Activated T-cell treated with anti-CD3 and anti-CD28 coated beads, Interleukin-2, amount 50 U/mL, for 24 hours (primary cell): ENCODE data around the gene TRHDE.

Experiments
- DNase-seq: peaks from one replicate; pipeline ENCODE4 v3.0.0-alpha.2; 2020
- H3K27ac Mint-ChIP-seq: 2 replicates; pipeline ENCODE4 v1.8.0; 2020; ENCODE audit warnings: mild to moderate bottlenecking, mixed read lengths
- H3K27me3 Mint-ChIP-seq: 2 replicates; pipeline ENCODE4 v1.8.0; 2020; ENCODE audit warnings: mixed read lengths
- H3K36me3 Mint-ChIP-seq: 2 replicates; pipeline ENCODE4 v1.8.0; 2020; ENCODE audit warnings: low read depth, mixed read lengths
- H3K4me1 Mint-ChIP-seq: 2 replicates; pipeline ENCODE4 v1.8.0; 2020; ENCODE audit warnings: low read depth, mixed read lengths
- H3K4me3 Mint-ChIP-seq: 2 replicates; pipeline ENCODE4 v1.8.0; 2020; ENCODE audit warnings: mild to moderate bottlenecking, moderate library complexity, mixed read lengths
- H3K9me3 Mint-ChIP-seq: 2 replicates; pipeline ENCODE4 v1.8.0; 2020; ENCODE audit warnings: mixed read lengths

The TRHDE gene

DNA sequence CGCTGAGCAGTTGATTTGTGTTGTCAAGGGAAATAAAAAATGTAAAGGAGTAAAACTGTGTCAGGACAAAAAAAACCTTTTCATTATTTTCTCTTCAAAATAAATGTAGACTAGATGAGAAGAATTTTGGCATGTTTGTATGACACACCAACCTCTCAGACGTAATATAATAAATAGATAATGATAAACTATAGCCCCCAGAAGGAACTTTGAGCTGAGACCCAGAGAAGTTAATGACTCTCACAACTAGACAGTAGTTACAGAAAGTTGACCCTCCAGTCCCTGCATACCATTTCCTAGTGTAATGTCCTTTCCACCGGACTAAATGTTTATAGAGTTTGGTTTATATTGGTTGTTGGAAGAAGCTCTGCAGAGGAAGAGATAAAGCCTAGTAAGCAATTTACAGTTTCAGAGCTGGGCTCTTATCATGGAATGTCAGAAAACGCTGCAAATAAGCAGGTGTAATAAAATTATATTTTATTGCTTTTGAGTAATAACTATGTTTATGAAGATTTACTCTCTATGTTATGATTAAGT is 97.3 kb downstream of the TRHDE start:
- DNase-seq: no peak
- Mint-ChIP-seq H3K36me3 (no peaks in the 10 kb centered on the region), H3K27me3 (no peaks in the 10 kb centered on the region), H3K9me3 (no peaks in the 10 kb centered on the region), H3K4me1 (no peaks in the 10 kb centered on the region), H3K27ac (no peak overlapping the region), H3K4me3 (no peak overlapping the region)

DNA sequence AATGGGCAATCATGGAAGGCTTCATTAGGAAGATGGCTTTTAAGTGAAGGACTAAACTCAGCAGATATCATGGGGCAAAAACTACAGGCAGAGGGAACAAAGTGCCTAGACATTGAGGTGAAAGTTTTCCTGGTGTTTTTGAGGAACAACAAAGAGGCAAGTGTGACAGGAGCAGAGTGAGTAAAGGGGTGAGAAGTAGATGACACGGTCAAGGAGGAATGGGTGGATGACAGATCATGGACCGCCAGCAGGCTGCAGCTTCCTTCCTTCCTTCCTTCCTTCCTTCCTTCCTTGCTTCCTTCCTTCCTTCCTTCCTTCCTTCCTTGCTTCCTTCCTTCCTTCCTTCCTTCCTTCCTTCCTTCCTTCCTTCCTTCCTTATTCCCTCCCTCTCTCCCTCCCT is 108.3 kb downstream of the TRHDE start:
- no peak for DNase-seq
- H3K27me3 Mint-ChIP-seq: no peaks in the 10 kb centered on the region
- H3K4me1 Mint-ChIP-seq: no peaks in the 10 kb centered on the region
- H3K4me3 Mint-ChIP-seq: no peak overlapping the region
- H3K27ac Mint-ChIP-seq: no peak overlapping the region
- H3K36me3 Mint-ChIP-seq: no peaks in the 10 kb centered on the region
- peaks cover 11% of the 10 kb centered on the region for H3K9me3 Mint-ChIP-seq

DNA sequence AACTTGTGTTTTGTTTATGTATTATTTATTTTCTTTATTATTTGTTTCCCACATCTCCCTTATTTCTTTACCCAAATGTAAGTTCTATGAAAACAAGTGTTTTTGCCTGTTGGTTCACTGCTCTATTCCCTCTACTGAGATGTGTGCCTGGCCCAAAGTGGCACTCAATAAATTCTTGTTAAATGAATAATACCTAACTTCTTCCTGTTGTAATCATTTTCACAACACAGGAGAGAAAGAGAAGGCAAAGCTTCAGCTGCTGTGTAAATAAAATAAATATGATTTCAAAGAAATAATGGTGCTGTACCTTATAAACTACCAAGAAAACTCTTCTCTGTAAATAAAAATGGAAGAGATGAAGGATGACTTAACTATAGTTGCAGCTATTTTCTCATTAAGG is 116.2 kb downstream of the TRHDE start:
- H3K4me1 Mint-ChIP-seq: no peaks in the 10 kb centered on the region
- no peak overlapping the region for H3K4me3 Mint-ChIP-seq
- H3K27me3 Mint-ChIP-seq: no peaks in the 10 kb centered on the region
- no peak for DNase-seq
- peaks cover 5% of the 10 kb centered on the region for H3K9me3 Mint-ChIP-seq
- H3K27ac Mint-ChIP-seq: no peak overlapping the region
- no peaks in the 10 kb centered on the region for H3K36me3 Mint-ChIP-seq

DNA sequence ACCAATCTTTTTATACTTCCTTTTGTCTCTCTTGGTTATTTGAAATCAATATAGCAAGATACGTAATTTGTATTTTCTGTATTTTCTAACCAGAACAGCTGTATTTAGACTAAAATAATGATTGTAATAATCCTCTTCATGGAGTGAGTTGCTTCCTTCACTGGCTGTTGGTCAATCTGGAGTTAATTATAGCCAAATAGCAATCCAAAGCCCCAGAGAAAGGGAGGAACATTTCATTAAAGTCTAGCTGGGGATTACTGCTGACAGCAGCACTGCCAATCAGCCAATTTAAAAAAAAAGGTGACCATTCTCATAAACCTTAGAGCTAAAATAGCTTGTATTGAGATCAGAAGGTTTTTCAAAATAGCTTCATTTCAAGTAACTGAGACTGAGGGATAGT is 118.0 kb downstream of the TRHDE start:
- H3K9me3 Mint-ChIP-seq: peaks cover 5% of the 10 kb centered on the region
- H3K36me3 Mint-ChIP-seq: no peaks in the 10 kb centered on the region
- no peak for DNase-seq
- no peak overlapping the region for H3K4me3 Mint-ChIP-seq
- no peaks in the 10 kb centered on the region for H3K27me3 Mint-ChIP-seq
- no peaks in the 10 kb centered on the region for H3K4me1 Mint-ChIP-seq
- H3K27ac Mint-ChIP-seq: no peak overlapping the region

DNA sequence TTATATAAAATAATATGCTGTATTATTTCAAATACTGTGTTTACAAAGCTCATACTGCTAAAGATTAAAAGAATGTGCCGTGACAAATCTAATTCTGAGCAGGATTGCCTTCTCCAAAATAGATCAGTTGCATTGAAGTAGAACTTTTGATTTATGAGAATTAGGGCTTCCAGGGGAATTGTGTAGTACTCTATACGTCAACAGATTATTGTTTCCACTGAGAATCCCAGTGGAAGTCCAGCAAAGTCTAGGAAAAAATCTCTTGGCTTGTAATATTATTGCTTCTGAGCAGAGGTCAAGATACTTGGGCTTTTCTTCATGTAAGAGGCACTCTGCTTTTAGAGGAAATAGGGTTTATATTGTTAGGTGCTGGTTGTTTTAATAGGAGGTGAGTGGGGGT is 133.9 kb downstream of the TRHDE start:
- Mint-ChIP-seq H3K27ac (no peak overlapping the region), H3K36me3 (no peaks in the 10 kb centered on the region), H3K9me3 (peaks cover 4% of the 10 kb centered on the region), H3K4me3 (no peak overlapping the region), H3K4me1 (no peaks in the 10 kb centered on the region), H3K27me3 (no peaks in the 10 kb centered on the region)
- DNase-seq: no peak

DNA sequence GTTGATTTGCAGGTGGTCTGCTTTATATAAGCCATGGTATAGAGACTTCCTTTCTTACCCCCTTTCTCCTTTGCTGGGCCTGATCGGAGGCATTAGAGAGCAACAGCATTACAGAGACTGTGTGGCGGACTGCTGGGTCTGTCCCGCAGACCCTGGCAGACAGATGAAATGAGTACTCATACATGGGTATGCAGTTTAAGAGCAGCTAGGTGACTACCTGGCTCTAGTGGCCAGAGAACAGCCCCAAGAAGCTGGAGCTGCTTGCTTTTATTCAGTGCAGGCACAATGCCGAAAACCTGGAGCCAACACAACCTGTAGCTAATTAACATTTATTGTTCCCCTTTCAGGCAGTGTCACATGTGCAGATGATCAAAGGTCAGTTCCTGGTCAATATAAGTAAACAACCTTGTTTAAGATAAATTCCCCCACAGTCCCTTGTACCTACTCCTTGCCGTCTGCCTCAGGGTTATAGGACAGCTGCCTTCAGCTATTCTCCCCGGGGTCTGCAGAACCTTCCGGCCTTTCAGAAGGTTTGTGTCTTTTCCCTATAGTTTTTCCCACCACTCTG is 160.0 kb downstream of the TRHDE start:
- Mint-ChIP-seq H3K4me1 (no peaks in the 10 kb centered on the region), H3K4me3 (no peak overlapping the region), H3K27me3 (no peaks in the 10 kb centered on the region), H3K9me3 (peaks cover 5% of the 10 kb centered on the region), H3K36me3 (no peaks in the 10 kb centered on the region), H3K27ac (no peak overlapping the region)
- DNase-seq: no peak

DNA sequence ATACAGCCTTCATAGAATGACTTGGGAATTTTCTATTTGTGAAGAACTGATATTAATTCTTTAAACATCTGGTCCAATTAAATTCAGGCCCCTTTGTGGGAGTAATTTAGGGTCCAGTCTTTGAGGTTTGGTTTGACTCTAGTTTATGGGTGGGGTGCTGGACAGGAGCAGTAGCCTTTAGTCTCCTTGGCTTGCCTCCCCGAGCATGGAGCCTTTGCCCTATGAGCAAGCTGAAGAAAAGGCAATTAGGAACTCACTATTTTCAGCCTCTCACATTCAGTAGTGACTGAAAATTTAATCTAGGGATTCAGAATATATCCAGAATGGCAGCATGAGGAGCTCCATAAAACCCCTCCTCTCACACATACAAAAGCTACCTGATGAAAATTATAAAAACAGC is 161.1 kb downstream of the TRHDE start:
- no peaks in the 10 kb centered on the region for H3K4me1 Mint-ChIP-seq
- no peaks in the 10 kb centered on the region for H3K27me3 Mint-ChIP-seq
- no peak overlapping the region for H3K27ac Mint-ChIP-seq

DNA sequence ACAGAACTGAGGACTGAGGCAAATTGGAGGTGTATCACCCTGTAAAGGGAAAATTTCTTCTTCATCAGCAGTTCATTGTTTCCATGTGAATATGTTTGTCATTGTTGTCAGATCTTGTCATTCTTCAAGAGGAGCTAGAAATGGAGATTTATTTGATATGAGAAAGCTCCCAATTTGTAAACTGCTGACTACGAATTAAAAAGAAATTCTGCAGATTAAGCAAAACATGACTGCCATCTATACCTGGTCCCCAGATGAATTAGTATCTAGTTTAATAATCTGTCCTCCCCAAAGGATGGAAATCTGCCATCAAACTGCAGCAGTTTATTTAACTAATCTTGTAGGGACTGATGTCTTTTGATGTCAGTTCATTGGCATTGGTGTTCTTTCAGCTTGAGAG is 162.8 kb downstream of the TRHDE start:
- Mint-ChIP-seq H3K36me3 (no peaks in the 10 kb centered on the region), H3K27me3 (no peaks in the 10 kb centered on the region), H3K27ac (no peak overlapping the region), H3K4me1 (no peaks in the 10 kb centered on the region), H3K4me3 (no peak overlapping the region), H3K9me3 (peaks cover 16% of the 10 kb centered on the region)
- DNase-seq: no peak

More for the DNA sequence above, 161.1 kb downstream of the TRHDE start:
- Mint-ChIP-seq H3K36me3 (no peaks in the 10 kb centered on the region), H3K4me3 (no peak overlapping the region), H3K9me3 (peaks cover 5% of the 10 kb centered on the region)
- no peak for DNase-seq

DNA sequence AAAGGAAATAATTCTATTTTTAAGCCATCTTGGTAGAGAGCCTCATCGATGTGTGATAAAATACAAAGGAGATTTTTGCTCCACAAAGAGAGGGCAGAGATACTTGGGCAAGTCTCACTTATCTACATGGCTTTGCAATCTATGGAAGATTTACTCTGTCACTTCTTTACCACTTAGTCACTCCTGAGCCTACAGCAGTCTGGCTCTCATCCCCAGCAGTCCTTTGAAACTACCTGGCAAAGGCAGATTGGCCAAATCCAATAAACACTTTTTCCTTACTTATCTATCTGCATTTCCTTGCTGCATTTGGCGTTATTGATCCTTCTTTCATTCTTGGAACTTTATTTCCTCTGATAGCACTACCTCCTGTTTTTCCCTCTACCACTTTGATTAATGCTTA is 170.0 kb downstream of the TRHDE start:
- no peak for DNase-seq
- Mint-ChIP-seq H3K36me3 (no peaks in the 10 kb centered on the region), H3K4me1 (no peaks in the 10 kb centered on the region), H3K4me3 (no peak overlapping the region), H3K27me3 (no peaks in the 10 kb centered on the region), H3K9me3 (peaks cover 24% of the 10 kb centered on the region), H3K27ac (no peak overlapping the region)

DNA sequence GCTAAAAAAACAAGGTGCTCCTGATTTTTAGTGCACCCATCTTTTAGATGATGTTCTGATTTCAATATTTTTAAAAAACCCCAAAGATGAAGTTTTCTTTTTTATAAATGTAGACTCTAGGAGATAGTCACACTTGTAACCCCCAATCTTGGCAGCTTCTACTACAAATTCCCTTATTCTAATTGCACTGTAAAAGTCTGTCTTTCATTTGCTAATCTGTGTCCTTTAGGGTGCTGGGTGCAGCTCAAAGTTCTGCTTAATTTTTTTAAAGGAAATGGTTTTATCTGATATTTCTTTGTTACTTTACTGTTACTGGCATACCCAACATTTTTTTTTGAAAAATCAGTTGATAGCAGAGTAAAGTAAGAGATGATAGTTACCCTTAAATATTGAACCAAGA is 172.0 kb downstream of the TRHDE start:
- Mint-ChIP-seq H3K4me1 (no peaks in the 10 kb centered on the region), H3K27ac (no peak overlapping the region), H3K36me3 (no peaks in the 10 kb centered on the region), H3K27me3 (no peaks in the 10 kb centered on the region), H3K9me3 (peaks cover 18% of the 10 kb centered on the region), H3K4me3 (no peak overlapping the region)
- no peak for DNase-seq

DNA sequence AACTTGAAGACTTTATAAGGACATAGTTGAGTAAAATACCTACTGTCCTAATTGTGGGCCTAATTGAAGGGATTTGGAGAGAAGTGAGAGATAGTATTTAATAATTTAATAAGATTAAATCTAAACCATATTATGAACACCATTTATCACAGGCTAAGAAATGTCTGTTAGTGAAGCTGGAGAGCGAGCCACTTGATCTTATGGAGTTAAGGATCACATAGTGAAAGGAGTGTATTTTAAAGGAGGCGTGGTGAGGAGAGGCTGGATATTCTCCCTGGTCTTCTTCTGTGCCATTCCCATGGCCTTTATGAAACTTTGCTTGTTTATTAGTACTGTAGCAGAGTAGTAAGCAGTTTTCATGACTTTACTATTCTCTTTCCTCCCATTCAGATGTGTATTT is 172.4 kb downstream of the TRHDE start:
- Mint-ChIP-seq H3K9me3 (peaks cover 16% of the 10 kb centered on the region), H3K36me3 (no peaks in the 10 kb centered on the region), H3K4me1 (no peaks in the 10 kb centered on the region), H3K27ac (no peak overlapping the region), H3K27me3 (no peaks in the 10 kb centered on the region), H3K4me3 (no peak overlapping the region)
- no peak for DNase-seq

DNA sequence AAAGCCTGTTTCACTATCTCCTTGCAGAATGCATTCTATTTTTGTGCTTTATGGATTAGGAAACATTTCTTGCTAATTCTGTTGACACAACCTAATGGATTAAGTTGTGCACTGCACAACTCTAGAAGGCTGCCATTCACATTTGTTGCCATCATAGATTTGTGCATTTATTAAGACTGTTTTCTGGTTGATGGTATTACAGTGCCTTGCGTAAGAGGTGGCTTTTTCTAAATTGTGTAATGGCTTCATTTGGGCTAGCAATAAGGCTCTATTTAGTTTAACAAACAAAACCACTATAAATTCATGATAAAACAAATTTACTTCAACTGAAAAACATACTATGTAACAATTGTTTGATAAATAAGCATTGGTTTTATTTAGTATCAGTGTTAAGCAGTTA is 175.9 kb downstream of the TRHDE start:
- Mint-ChIP-seq H3K9me3 (peaks cover 12% of the 10 kb centered on the region), H3K4me3 (no peak overlapping the region), H3K27ac (no peak overlapping the region), H3K36me3 (no peaks in the 10 kb centered on the region), H3K27me3 (no peaks in the 10 kb centered on the region), H3K4me1 (no peaks in the 10 kb centered on the region)
- DNase-seq: no peak

DNA sequence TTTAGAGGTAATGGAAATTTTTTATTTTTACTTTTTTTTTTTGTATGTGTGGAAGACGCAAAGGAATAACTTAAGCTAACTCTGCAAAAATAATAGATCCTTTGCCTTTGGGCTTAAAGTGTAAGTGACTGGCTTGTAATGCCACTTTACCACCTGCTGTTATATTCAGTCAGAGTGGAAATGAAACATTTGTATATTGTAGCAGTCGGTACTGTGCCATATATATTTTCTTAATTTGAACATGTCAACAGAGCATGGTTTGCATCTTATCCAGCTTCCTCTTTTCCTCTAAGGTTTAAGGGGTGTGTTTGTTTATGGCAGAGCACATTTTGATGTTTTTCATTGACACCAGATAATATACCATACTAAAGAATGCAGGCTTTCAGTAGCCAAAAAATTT is 176.6 kb downstream of the TRHDE start:
- no peaks in the 10 kb centered on the region for H3K27me3 Mint-ChIP-seq
- DNase-seq: no peak
- H3K27ac Mint-ChIP-seq: no peak overlapping the region
- no peaks in the 10 kb centered on the region for H3K4me1 Mint-ChIP-seq
- peaks cover 12% of the 10 kb centered on the region for H3K9me3 Mint-ChIP-seq
- H3K36me3 Mint-ChIP-seq: no peaks in the 10 kb centered on the region
- no peak overlapping the region for H3K4me3 Mint-ChIP-seq

DNA sequence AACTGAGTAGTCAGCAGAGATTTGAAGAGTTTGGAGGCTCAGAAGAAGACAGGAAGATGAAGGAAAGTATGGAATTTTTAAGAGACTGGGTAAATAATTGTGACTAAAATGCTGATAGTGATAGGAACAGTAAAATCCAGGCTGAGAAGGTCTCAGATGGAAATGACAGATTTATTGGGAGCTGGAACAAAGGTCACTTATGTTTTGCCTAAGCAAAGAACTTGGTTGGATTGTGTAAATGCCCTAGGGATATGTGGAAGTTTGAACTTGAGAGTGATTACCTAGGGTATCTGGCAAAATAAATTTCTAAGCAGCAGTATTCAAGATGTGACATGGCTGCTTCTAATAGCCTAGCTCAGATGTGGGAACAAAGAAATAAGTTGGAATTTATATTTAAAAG is 180.9 kb downstream of the TRHDE start:
- no peaks in the 10 kb centered on the region for H3K27me3 Mint-ChIP-seq
- no peaks in the 10 kb centered on the region for H3K36me3 Mint-ChIP-seq
- H3K4me1 Mint-ChIP-seq: no peaks in the 10 kb centered on the region
- DNase-seq: no peak
- H3K27ac Mint-ChIP-seq: no peak overlapping the region
- H3K9me3 Mint-ChIP-seq: peaks cover 6% of the 10 kb centered on the region
- no peak overlapping the region for H3K4me3 Mint-ChIP-seq

DNA sequence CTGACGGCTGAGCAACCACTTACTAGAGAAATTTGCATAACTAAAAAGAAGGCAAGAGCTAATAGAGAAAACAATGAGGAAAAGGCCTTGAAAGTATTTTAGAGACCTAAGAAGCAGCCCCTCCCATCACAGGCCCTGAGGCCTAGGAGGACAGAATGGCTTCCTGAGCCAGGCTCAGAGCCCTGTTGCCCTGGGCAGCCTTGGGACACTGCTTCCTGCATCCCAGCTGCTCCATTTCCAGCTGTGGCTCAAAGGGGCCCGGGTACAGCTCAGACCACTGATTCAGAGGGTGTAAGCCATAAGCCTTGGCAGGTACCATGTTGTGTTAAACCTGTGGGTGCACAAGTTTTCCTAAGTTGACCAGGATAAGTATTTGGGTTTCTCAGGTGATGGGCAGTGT is 181.4 kb downstream of the TRHDE start:
- no peak overlapping the region for H3K27ac Mint-ChIP-seq
- H3K4me1 Mint-ChIP-seq: no peaks in the 10 kb centered on the region
- no peaks in the 10 kb centered on the region for H3K27me3 Mint-ChIP-seq
- DNase-seq: no peak
- no peak overlapping the region for H3K4me3 Mint-ChIP-seq
- peaks cover 9% of the 10 kb centered on the region for H3K9me3 Mint-ChIP-seq
- no peaks in the 10 kb centered on the region for H3K36me3 Mint-ChIP-seq

DNA sequence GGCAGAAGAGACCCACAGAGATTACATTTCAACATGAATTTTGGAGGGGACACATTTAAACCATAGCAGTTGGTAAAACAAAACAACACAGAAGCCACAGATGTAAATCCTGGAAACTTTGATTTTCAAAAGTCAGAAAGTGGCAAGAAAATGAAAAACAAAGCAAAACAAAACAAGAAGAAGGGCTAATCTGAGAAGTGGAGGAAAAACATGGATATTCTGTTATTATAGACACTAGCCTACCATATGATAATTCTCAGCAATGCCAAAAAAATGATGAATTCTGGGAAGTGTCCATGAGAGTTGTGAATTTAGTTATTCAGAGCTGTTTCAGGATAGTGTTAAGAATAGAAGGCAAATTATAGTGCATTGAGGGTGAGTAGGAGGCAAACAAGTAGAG is 192.3 kb downstream of the TRHDE start:
- H3K27ac Mint-ChIP-seq: no peak overlapping the region
- no peak for DNase-seq
- H3K4me3 Mint-ChIP-seq: no peak overlapping the region
- H3K4me1 Mint-ChIP-seq: no peaks in the 10 kb centered on the region
- H3K36me3 Mint-ChIP-seq: no peaks in the 10 kb centered on the region
- no peaks in the 10 kb centered on the region for H3K27me3 Mint-ChIP-seq
- peaks cover 2% of the 10 kb centered on the region for H3K9me3 Mint-ChIP-seq
